C4-2B (cell line): ENCODE results near the gene DGKI.

ENCODE experiments used
- CTCF ChIP-seq: fragments of 450-650 bp; conservative IDR thresholded peaks from 2 replicates; pipeline ENCODE4 v1.5.1; 2017; ENCODE audit warnings: mild to moderate bottlenecking
- ZFX ChIP-seq: fragments of 450-650 bp; IDR thresholded peaks from 2 replicates; pipeline ENCODE4 v1.6.1; 2017

- no peak for TF ChIP-seq ZFX
- no peak for TF ChIP-seq CTCF
These were observed 28.7 kb downstream of the DGKI start for GRCh38 chr7:137818036-137818435.
